OCI-LY7 (cell line): ENCODE measurements around the gene ZNF554. TPM values are rescaled to one million over a fixed set of nuclear protein-coding genes. Genes with fewer than 3 reads are reported as not detected.

Experiments
- BruUV-seq: library from RNA; stranded (reverse); fragments of 400-500 nt; replicated peaks from 2 replicates; lab custom pipeline; 2021; lab: Mats Ljungman, UMichigan
- CTCF ChIA-PET: fragments of 300-600 bp; sonication (Branson Sonifier 250); formaldehyde crosslinking; loops from one replicate; lab custom pipeline; 2022; ENCODE audit warnings: antibody characterized with exemption; ENCODE audit not compliant: unreplicated experiment; lab: Charles Lee
- POLR2A ChIA-PET: fragments of 300-600 bp; sonication (Branson Sonifier 250); formaldehyde crosslinking; loops from one replicate; lab custom pipeline; 2022; ENCODE audit warnings: antibody characterized with exemption; lab: Charles Lee
- DNase-seq: peaks from one replicate; pipeline ENCODE4 v3.0.0-alpha.2; 2015; ENCODE audit warnings: low spot score
- H2AFZ ChIP-seq: fragments of 200-600 bp; sonication (generic), shearing (Covaris generic); 2 replicates; pipeline ENCODE4 v1.6.1; 2014; ENCODE audit warnings: mild to moderate bottlenecking, antibody characterized with exemption, low read length, moderate library complexity
- H3K27ac ChIP-seq: fragments of 200-600 bp; sonication (generic); 2 replicates; pipeline ENCODE4 v1.5.1; 2014; ENCODE audit warnings: mixed run types, low read depth, mild to moderate bottlenecking, moderate library complexity, low read length, inconsistent platforms; ENCODE audit not compliant: poor library complexity, severe bottlenecking
- H3K36me3 ChIP-seq: fragments of 200-600 bp; sonication (generic); 2 replicates; pipeline ENCODE4 v1.6.1; 2014; ENCODE audit warnings: mild to moderate bottlenecking, antibody characterized with exemption, low read length, moderate library complexity, mixed read lengths; ENCODE audit not compliant: insufficient read depth
- H3K4me1 ChIP-seq: fragments of 200-600 bp; sonication (generic); 2 replicates; pipeline ENCODE4 v1.5.1; 2014; ENCODE audit warnings: mild to moderate bottlenecking, low read length; ENCODE audit not compliant: insufficient read depth, poor library complexity, severe bottlenecking
- H3K4me2 ChIP-seq: fragments of 200-600 bp; sonication (generic); 2 replicates; pipeline ENCODE4 v1.6.1; 2014; ENCODE audit warnings: mild to moderate bottlenecking, low read length
- H3K4me3 ChIP-seq: fragments of 200-600 bp; sonication (generic); 2 replicates; pipeline ENCODE4 v1.5.1; 2014; ENCODE audit warnings: mild to moderate bottlenecking, low read depth, low read length; ENCODE audit not compliant: poor library complexity, severe bottlenecking
- H3K79me2 ChIP-seq: fragments of 200-600 bp; sonication (generic); 2 replicates; pipeline ENCODE4 v1.6.1; 2016; ENCODE audit warnings: low read depth, mild to moderate bottlenecking, low read length, moderate library complexity, mixed read lengths; ENCODE audit not compliant: insufficient read depth
- H3K9me2 ChIP-seq: fragments of 200-600 bp; sonication (generic); 2 replicates; pipeline ENCODE4 v1.6.1; 2016; ENCODE audit warnings: mild to moderate bottlenecking, low read length, mixed read lengths; ENCODE audit not compliant: insufficient read depth
- H3K9me3 ChIP-seq: fragments of 200-600 bp; sonication (generic); 2 replicates; pipeline ENCODE4 v1.6.1; 2014; ENCODE audit warnings: mild to moderate bottlenecking, mixed run types, low read length, mixed read lengths
- H4K20me1 ChIP-seq: fragments of 200-600 bp; sonication (generic); 2 replicates; pipeline ENCODE4 v1.6.1; 2014; ENCODE audit warnings: mild to moderate bottlenecking, antibody characterized with exemption, low read length, moderate library complexity, mixed read lengths; ENCODE audit not compliant: insufficient read depth
- CTCF ChIP-seq: fragments of 200-600 bp; sonication (generic); conservative IDR thresholded peaks from 2 replicates; pipeline ENCODE4 v1.5.1; 2014; ENCODE audit warnings: mild to moderate bottlenecking, antibody characterized with exemption, low read length, moderate library complexity, mixed read lengths
- EZH2phosphoT487 ChIP-seq: fragments of 200-600 bp; sonication (generic); IDR thresholded peaks from 2 replicates; pipeline ENCODE4 v1.6.1; 2018; ENCODE audit warnings: low read depth, borderline replicate concordance, mild to moderate bottlenecking, mixed run types, antibody characterized with exemption, low read length, moderate library complexity, mixed read lengths
- intact Hi-C: fragments of 100-400 bp; cut with micrococcal nuclease; formaldehyde crosslinking; loops from one replicate; pipeline ENCODE4 v1.10.0; 2022; ENCODE audit not compliant: unreplicated experiment
- total RNA-seq, 2 experiments: library from RNA; depleted of rRNA in 1 of 2; stranded (reverse); fragments of >200 nt in 1 of 2; shearing (Covaris generic) in 1 of 2; gene quantifications; 2 replicates each; pipeline ENCODE4 v1.2.3, GENCODE V29; 2014 to 2022

ZNF554 gene
- total RNA-seq, 2 experiments from 2014 or later = 3.9 to 4.4 TPM

- H3K36me3 ChIP-seq = peaks cover 96% of the 10 kb centered on the region
- no TSS peak for BruUV-seq
- no peak overlapping the region for H3K27ac ChIP-seq
- H3K4me2 ChIP-seq = no peak overlapping the region
- H4K20me1 ChIP-seq = no peaks in the 10 kb centered on the region
- POLR2A ChIA-PET = no interaction called here
- H2AFZ ChIP-seq = no peak overlapping the region
- no peaks in the 10 kb centered on the region for H3K9me2 ChIP-seq
- intact Hi-C loops = no loop called here
- DNase-seq = no peak
- H3K79me2 ChIP-seq = peaks cover 9% of the 10 kb centered on the region
- TF ChIP-seq EZH2phosphoT487 = no peak
- TF ChIP-seq CTCF = no peak
- CTCF ChIA-PET = no interaction called here
- no peak overlapping the region for H3K4me3 ChIP-seq
- peaks cover 1% of the 10 kb centered on the region for H3K4me1 ChIP-seq
- no peaks in the 10 kb centered on the region for H3K9me3 ChIP-seq
These were observed 26.5 kb upstream of the ZNF554 start for GRCh38 chr19:2793126-2793525.

GRCh38 chr19:2793577-2793976 lies 26.1 kb upstream of the ZNF554 start:
- POLR2A ChIA-PET = no interaction called here
- peaks cover 96% of the 10 kb centered on the region for H3K36me3 ChIP-seq
- DNase-seq = no peak
- TF ChIP-seq CTCF (no peak), EZH2phosphoT487 (no peak)
- intact Hi-C loops = no loop called here
- no peaks in the 10 kb centered on the region; the same call in 1 of the 2 replicates for H4K20me1 ChIP-seq
- H3K27ac ChIP-seq = no peak overlapping the region
- no TSS peak for BruUV-seq
- no peaks in the 10 kb centered on the region for H3K9me2 ChIP-seq
- H2AFZ ChIP-seq = no peak overlapping the region
- H3K4me1 ChIP-seq = no peaks in the 10 kb centered on the region
- H3K79me2 ChIP-seq = peaks cover 7% of the 10 kb centered on the region; the same call in 1 of the 2 replicates
- H3K4me3 ChIP-seq = no peak overlapping the region
- no peak overlapping the region for H3K4me2 ChIP-seq
- CTCF ChIA-PET = no interaction called here
- H3K9me3 ChIP-seq = no peaks in the 10 kb centered on the region

- TF ChIP-seq EZH2phosphoT487 (no peak), CTCF (no peak)
- ChIA-PET POLR2A (no interaction called here), CTCF (no interaction called here)
- Histone ChIP-seq H4K20me1 (no peaks in the 10 kb centered on the region; the same call in 1 of the 2 replicates), H3K4me1 (no peaks in the 10 kb centered on the region), H2AFZ (no peak overlapping the region), H3K9me2 (no peaks in the 10 kb centered on the region), H3K36me3 (peaks cover 96% of the 10 kb centered on the region), H3K4me2 (no peak overlapping the region), H3K27ac (no peak overlapping the region), H3K9me3 (no peaks in the 10 kb centered on the region), H3K79me2 (no peaks in the 10 kb centered on the region), H3K4me3 (no peak overlapping the region)
- no TSS peak for BruUV-seq
- intact Hi-C loops = no loop called here
- no peak for DNase-seq
These were observed 23.6 kb upstream of the ZNF554 start for GRCh38 chr19:2795827-2796658.
